ENCODE data around the gene AANAT.

Gene AANAT

DNA sequence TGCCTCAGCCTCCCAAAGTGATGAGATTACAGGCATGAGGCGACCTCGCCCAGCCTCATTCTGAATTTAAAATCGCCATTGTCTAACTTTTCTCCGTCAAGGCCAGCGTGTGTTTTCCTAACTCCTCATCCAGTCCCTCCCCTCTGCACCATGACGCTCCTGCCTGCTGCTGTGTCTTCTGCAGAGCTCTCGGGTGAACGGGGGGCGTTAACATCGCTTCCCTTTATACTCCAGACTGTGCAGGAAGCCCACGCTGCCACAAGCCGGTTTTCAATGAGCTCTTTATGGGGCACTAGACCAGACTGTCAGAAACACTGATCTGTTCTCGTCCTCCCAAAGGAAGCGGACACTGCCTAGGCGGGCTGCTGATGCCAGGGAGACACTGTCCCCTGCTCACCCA, 13.2 kb downstream of the AANAT start:
- no peaks in the 10 kb centered on the region for H3K27me3 ChIP-seq (ENCODE audit: insufficient read depth, low read length, poor library complexity, severe bottlenecking)
- H3K4me3 ChIP-seq (ENCODE audit: low read length, poor library complexity, severe bottlenecking), result peak overlapping the region; percentile 54
- H3K4me1 ChIP-seq (ENCODE audit: insufficient read depth, low read length, poor library complexity, severe bottlenecking), result peaks cover 12% of the 10 kb centered on the region
- no peaks in the 10 kb centered on the region for H3K9me2 ChIP-seq (replicated peaks; ENCODE audit: low read depth, low read length)
- no peaks in the 10 kb centered on the region for H3K36me3 ChIP-seq (ENCODE audit: insufficient read depth, low read length)
- TF ChIP-seq EZH2phosphoT487 (IDR thresholded peaks at IDR 0.05; ENCODE audit: borderline replicate concordance) (no peak), CTCF (conservative IDR thresholded peaks at IDR 0.05; ENCODE audit: low read length) (no peak)
- H3K9me3 ChIP-seq (ENCODE audit: insufficient read depth, low read depth, low read length), result no peaks in the 10 kb centered on the region
- H3K9ac ChIP-seq (ENCODE audit: low read depth, low read length, poor library complexity, severe bottlenecking), result peak overlapping the region; percentile 63
- no peaks in the 10 kb centered on the region for H4K20me1 ChIP-seq (ENCODE audit: insufficient read depth, low read length, poor library complexity, severe bottlenecking)
- peak overlapping the region; percentile 74 for H3K4me2 ChIP-seq (ENCODE audit: low read depth, low read length, poor library complexity, severe bottlenecking)
- H3F3A ChIP-seq (ENCODE audit: low read depth), result no peaks in the 10 kb centered on the region
- no peaks in the 10 kb centered on the region for H3K79me2 ChIP-seq (ENCODE audit: insufficient read depth, low read length)
- H2AFZ ChIP-seq (ENCODE audit: low read length), result peak overlapping the region; percentile 4

DNA sequence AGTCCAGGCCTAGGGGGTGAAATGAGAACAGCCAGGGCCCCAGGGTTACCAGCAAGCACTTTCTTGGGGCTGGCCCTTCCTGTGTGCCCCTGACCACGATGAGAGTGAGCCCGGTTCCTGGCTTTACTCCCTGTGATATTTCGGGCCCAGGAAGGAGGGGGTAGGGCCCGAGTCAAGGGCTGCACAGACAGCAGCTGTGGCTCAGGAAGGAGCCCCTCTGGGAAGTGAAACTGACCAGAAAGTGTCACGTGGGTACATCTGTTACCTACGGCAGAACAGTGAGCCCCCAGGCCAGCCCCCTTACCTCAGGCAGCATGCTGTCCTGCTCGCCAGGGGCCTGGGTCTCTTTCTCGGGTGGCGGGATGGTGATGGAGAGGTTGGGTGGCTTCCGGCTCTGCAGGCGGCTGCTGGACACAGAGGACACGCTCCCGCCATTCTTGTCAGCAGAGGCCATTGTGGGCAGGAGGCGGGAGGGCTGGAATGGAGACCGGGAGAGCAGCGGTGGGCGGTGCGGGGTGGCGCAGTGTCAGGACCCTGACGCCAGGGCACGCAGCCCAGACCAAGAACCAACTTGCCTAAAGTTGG, 13.8 kb downstream of the AANAT start:
- Histone ChIP-seq H3K4me2 (ENCODE audit: low read depth, low read length, poor library complexity, severe bottlenecking) (peak overlapping the region; percentile 74), H3F3A (ENCODE audit: low read depth) (no peaks in the 10 kb centered on the region), H4K20me1 (ENCODE audit: insufficient read depth, low read length, poor library complexity, severe bottlenecking) (no peaks in the 10 kb centered on the region), H3K9me3 (ENCODE audit: insufficient read depth, low read depth, low read length) (no peaks in the 10 kb centered on the region), H3K9ac (ENCODE audit: low read depth, low read length, poor library complexity, severe bottlenecking) (peak overlapping the region; percentile 63), H3K79me2 (ENCODE audit: insufficient read depth, low read length) (no peaks in the 10 kb centered on the region), H2AFZ (ENCODE audit: low read length) (peak overlapping the region; percentile 4), H3K4me3 (ENCODE audit: low read length, poor library complexity, severe bottlenecking) (peak overlapping the region; percentile 54), H3K36me3 (ENCODE audit: insufficient read depth, low read length) (no peaks in the 10 kb centered on the region), H3K9me2 (replicated peaks; ENCODE audit: low read depth, low read length) (no peaks in the 10 kb centered on the region), H3K4me1 (ENCODE audit: insufficient read depth, low read length, poor library complexity, severe bottlenecking) (peaks cover 12% of the 10 kb centered on the region), H3K27me3 (ENCODE audit: insufficient read depth, low read length, poor library complexity, severe bottlenecking) (no peaks in the 10 kb centered on the region)
- TF ChIP-seq EZH2phosphoT487 (IDR thresholded peaks at IDR 0.05; ENCODE audit: borderline replicate concordance) (no peak), CTCF (conservative IDR thresholded peaks at IDR 0.05; ENCODE audit: low read length) (no peak)

GRCh38 chr17:76484228-76484725, 16.9 kb downstream of the AANAT start:
- Histone ChIP-seq H3K79me2 (ENCODE audit: insufficient read depth, low read length) (no peaks in the 10 kb centered on the region), H3K9me3 (ENCODE audit: insufficient read depth, low read depth, low read length) (no peaks in the 10 kb centered on the region), H3K9me2 (replicated peaks; ENCODE audit: low read depth, low read length) (no peaks in the 10 kb centered on the region), H3K9ac (ENCODE audit: low read depth, low read length, poor library complexity, severe bottlenecking) (no peak overlapping the region), H3K4me3 (ENCODE audit: low read length, poor library complexity, severe bottlenecking) (no peak overlapping the region), H3K27me3 (ENCODE audit: insufficient read depth, low read length, poor library complexity, severe bottlenecking) (no peaks in the 10 kb centered on the region), H3K4me1 (ENCODE audit: insufficient read depth, low read length, poor library complexity, severe bottlenecking) (peaks cover 12% of the 10 kb centered on the region), H4K20me1 (ENCODE audit: insufficient read depth, low read length, poor library complexity, severe bottlenecking) (no peaks in the 10 kb centered on the region), H3F3A (ENCODE audit: low read depth) (no peaks in the 10 kb centered on the region), H3K4me2 (ENCODE audit: low read depth, low read length, poor library complexity, severe bottlenecking) (no peak overlapping the region), H3K36me3 (ENCODE audit: insufficient read depth, low read length) (no peaks in the 10 kb centered on the region), H2AFZ (ENCODE audit: low read length) (no peak overlapping the region)
- TF ChIP-seq CTCF (conservative IDR thresholded peaks at IDR 0.05; ENCODE audit: low read length), result no peak
- no peak for TF ChIP-seq EZH2phosphoT487 (IDR thresholded peaks at IDR 0.05; ENCODE audit: borderline replicate concordance)
